ENCODE data around the gene RBP5.
A peak's percentile ranks its signal among the peaks of the same experiment; 100 is the strongest.

The RBP5 gene

DNA sequence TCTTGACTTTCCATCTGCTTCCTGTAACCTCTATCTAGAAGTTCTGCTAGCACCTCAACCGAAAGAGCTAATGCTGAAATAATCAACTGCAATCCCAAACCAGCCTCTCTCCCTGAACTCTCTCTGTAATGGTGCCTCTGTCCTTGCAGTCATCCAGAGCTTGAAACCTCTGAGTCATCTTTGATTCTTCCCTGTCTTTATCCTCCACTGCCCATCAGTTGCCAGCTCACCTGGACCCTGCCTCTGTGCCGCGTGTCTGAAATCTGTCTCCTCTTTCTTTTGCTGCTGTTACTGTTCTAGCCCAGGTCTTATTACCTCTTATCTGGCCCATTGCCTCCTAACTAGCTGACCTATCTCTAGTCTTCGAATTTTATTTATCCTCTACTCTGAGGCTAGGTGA, 17.0 kb upstream of the RBP5 start:
- DNase-seq (ENCODE audit: low spot score) = no peak

DNA sequence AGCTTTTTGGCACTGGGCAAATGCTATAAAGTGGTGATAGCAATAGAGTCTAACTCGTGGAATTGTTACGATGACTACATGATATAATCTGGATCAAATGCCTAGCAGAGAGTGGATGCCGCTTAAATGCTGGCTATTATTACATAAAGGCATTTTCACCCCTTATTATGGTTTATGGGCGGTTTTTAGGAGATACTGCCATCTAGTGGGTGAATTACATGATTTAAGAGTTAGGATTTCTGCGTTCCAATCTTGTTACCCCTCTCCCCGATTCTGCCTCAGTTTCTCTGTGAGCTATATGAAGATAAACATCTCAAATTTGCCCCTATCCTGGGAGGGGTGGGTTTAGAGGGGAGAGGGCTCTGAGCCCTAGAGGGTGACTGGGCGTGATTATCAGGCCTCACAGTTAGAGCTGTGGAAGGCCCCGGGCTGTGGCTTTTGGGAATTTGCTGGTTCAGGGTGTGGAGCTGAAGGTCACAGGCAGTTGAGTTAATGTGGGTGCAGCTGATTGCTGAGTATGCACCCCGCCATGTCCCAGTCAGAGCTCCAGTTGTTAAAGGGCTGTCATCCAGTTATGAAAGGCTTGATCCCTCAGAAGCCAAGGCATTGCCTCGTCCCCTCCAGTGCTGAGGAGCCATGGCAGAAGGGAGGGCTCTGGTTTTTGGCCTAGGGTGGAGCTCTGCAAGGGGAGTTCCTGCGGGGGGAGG, 15.9 kb upstream of the RBP5 start:
- DNase-seq (ENCODE audit: low spot score) = no peak

DNA sequence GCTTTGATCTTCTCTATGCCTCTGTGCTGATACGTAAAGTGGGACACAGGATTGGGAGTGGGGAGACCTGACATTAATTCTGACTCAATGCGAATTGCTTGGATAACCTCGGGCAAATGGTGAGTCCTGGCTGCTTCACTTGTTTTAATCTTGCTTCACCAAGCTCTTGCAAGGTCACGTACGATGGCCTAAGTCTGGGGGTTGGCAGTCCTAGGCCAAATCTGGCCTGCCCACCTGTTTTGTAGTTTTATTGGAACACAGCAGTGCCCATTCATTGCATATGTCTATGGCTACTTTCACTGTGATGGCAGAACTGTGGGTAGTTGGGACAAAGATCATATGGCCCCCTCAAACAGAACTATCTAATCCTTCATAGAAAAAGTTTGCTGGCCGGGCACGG, 14.9 kb upstream of the RBP5 start:
- no peak for DNase-seq (ENCODE audit: low spot score)

DNA sequence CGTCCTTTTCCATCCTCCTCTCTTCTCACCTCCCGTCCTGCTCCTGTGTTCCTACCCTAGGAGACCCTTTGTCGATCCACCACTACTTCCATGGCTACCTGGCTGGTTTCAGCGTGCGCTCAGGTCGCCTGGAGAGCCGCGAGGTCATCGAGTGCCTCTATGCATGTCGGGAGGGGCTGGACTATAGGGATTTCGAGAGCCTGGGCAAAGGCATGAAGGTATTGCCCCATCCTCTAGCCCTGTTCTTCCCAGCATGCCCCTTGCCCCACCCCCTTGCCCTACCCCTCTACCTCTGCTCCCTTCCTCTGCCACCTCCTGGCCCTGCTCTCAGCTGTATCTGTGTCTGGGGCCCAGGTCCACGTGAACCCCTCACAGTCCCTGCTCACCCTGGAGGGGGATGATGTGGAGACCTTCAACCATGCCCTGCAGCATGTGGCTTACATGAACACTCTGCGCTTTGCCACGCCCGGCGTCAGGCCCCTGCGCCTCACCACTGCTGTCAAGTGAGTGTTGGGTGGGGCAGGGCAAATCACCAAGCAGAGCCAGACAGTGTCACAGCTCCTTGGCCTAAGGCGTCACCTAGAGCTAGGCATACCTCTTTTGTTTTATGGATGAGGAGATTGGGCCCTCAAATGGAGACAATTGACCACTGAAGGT, 14.2 kb upstream of the RBP5 start:
- no peak for DNase-seq (ENCODE audit: low spot score)

DNA sequence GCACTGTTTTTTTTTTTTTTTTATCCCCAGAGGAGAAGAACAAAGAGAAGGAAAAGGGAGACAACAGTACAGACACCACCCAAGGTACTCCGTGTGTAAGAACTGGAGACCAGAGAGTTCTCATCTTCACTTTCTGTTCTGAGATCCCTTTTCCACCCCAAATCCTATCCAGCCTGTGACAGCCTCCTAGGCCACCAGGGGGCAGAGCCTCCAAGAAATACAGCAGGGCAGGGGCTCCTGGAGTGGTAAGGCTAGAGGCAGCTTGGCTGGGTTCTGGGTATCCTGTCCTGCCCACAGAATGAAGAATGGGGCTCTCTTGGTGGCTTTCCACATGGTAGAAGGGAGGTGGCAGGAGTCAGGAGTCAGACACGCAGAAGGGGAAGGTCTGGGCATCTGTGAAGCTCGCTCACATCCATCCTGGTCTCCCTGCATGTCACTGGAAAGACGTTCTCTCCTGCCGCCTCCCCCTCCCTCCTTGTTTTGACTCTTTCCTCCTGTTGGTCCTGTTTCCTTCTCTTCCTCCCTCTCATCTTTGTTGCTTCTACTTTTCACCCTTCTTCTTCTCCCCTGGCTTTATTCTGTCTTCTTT, 13.5 kb upstream of the RBP5 start:
- DNase-seq (ENCODE audit: low spot score) = no peak

DNA sequence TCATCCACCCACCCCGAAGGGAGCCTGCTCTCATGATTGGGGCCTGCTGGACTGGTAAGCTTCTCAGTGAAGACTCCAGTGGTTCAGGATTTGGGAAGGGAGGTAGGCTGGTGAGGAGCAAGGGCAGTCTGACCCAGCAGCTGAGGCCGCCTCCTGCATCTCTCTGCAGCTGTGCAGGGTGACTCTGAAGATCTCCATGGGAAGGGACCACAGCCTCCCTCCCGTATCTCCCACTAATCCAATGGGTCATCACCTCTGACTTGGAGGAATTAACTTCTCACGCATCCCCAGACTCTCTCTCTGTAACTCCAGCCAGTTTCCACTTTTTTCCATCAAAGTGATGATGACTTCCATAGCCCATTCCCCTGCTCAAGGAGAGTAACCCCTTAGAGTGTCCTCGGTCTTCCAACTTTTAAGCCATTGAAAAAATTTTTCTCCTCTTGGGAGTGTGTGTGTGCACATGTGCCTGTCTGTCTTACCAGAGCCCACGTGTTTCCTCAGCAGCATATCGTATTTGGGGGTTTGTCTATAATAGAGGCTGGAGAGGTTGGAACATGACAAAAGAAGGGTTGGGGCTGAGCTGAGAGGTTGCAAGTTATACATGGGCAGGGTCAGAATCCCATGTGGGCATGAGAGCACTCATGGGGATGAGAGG, 12.8 kb upstream of the RBP5 start:
- DNase-seq (ENCODE audit: low spot score) = no peak

DNA sequence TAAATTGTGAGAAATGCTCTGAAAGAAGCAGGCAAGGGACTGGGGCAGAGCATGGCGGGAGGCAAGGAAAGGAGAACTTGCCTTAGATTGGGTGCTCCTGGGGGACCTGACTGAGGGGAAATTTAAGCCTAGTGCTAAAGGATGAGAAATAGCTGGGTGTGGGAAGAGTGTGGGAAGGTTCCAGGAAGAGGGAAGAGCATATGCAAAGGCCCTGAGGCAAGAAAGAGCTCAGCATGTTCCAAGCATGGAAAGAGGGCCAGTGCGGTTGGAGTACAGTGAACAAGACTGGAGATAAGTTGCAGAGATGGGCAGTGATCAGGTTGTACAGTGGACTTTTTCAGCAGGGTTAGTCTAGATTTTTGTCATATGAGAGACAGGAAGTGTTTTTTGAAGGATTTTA, 10.5 kb upstream of the RBP5 start:
- DNase-seq (ENCODE audit: low spot score) = no peak

DNA sequence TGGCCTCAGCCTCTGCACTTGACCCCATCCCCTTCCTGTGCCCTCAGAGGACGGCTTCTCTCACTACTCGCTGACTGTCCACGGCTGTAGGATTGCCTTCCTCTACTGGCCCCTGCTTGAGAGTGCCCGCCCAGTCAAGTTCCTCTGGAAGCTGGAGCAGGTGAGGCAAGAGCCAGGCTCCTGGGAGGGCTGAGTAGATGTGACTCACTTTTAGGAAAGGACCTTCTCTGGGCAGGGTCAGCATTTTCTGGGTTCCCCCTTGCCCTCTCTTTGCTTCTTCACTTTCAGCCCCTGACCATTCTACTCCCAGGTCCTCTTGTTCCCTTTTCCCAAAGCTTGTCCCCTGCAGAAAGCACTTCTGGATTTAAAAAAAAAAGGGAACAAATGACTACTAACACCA, 9.2 kb upstream of the RBP5 start:
- no peak for DNase-seq (ENCODE audit: low spot score)

DNA sequence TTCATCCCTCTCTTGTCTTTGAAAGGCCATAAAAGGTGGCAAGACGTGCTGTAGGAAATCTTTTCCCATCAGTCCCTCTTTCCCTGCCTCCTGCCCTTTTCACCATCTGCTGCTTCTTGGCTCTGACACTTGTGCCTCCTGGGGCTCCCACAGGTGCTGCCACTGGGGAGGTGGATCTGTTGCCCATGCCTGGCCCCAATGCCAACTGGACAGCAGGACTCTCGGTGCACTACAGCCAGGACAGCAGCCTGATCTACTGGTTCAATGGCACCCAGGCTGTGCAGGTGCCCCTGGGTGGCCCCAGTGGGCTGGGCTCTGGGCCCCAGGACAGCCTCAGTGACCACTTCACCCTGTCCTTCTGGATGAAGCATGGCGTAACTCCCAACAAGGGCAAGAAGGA, 8.0 kb upstream of the RBP5 start:
- no peak for DNase-seq (ENCODE audit: low spot score)

DNA sequence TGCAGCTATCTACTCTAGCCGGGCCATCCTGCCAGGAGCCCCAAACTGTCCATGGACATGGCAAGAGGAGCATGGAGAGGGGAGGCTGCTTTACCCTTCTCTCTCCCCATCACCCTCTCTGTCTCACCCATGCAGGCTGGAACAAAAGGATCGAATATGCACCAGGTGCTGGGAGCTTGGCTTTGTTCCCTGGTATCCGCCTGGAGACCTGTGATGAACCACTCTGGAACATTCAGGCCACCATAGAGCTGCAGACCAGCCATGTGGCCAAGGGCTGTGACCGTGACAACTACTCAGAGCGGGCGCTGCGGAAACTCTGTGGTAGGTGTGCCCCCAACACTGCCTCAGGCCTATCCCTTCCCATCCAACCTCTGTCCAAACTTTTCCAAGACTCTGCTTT, 7.4 kb upstream of the RBP5 start:
- no peak for DNase-seq (ENCODE audit: low spot score)

DNA sequence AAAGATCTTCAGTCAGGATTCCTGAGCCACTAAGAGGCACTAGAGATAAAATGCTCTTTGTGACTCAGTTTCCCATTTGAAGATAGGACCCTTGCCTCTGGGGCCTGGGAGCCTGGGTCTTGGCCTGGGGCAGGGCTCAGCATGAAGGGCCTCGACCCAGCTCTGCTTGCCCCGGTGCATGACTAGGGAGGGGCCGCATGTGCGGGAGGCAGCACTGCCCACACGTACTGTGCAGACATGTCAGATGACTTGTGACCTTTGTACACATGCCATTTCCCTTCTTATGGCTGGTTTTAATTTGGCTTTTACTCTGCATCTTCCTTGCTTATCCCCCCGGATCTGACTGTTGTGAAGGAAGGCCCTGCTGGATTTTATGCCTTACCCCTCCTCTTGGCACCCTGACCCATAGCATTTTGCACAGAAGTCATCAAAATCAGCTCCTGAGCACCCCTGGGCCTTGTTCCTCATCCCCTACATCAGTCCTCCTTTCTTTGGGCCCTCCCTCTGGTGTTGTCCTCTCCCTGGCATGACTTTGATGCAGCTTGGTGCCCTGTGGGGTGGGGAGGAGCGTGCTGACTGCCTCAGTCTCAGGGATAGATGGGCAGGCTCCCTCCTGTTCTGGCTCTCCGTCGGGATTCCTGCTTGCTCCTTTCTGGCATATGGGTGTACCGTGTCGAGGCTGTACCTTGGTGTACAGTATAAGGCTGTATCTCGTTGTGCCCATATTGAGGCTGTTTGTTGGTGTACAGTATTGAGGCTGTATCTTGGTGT, 5.9 kb upstream of the RBP5 start:
- no peak for DNase-seq (ENCODE audit: low spot score)

DNA sequence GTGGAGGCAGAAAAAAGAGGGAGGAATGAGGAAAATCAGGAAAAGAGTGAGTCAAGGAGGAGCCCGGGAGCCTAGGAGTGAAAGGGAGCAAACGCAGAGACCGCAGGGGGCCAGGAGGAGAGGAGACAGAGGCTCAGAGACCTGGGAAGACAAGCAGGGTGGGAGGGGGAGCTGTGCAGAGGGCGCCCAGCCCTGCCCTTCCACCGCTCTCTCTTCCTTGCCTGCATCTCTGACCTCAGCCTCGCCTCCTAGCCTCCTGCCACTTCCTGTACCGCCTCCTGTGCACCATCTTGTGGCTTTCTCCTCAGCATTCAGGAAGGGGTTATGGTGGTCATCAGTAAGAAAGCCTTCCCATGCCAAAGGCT, 2.8 kb upstream of the RBP5 start:
- DNase-seq (ENCODE audit: low spot score) = no peak

DNA sequence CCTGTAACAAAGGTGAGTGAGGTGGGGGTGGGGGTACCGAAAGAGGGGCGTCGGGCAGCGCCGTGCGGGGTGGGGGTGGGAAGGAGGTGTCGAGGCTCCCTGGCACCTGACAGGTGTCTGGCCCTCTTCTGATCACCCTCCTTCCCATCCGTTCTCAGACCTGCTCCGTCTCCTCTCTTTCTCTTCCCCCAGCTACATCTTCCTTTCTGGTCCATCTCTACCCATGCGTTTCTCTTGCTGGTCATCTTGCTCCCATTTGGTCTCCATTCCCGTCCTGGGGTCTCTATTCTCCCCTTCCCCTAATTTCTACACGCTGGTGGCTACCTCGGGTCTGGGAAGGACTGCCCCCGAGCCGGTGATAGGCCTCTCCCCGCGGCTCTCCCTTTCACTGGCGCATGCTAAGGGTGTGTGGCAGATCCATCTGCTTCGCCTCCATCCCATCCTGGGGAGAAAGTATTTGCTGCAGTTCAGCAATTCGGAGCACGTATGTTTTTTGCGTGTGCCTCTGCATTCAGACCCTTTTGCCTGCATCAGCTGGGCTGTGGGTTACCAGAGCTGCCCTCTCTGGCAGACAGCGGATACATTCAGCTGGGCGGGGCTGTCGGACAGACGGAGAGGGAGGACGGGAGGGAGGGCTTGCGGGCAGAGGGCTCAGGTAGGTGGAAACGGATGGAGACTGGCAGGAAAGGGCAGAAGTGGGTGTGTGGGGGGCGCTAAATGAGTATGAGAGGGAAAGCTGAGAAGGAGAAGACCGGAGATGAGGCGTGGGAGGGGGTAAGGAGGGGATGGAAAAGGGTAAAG, 2.2 kb upstream of the RBP5 start:
- no peak for DNase-seq (ENCODE audit: low spot score)

DNA sequence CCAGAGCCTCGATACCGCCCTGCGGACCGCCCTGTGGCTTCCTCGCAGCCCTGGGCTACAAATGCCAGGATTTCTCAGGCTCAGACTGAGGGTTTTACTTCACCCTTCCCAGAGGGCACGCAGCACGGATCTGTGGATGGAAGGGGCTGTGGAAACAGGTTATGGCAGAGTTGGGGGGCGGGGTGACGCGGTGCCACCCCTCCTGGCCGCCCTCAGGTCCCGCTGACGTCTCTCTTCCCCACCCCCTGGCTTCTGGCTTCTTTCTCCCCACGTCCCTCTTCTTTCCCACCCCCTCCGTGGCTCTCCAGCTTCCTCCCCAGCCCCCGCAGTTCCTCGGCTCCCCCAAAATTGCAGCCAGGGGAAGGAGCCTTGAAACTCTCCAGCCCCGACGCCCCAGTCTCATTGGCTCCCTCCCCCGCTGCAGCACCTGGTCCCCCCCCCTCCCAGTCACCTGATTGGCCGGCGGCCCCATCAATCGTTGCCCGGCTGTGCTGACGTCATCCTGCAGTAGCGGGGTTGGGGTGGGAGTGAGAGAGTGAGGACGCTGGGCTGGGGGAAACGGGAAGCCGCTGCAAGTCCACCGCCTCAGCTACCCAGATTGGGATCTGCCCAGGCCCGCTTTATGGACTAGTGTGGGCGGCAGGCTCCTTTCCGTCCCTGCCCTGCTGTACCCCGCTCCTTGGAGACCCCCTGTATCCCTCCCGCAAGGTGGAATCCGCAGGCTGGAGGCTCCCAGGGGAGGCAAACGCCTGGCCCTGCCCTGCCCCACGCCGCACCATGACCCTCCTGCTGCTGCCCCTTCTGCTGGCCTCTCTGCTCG, 1.4 kb upstream of the RBP5 start, which contains the start of gene CLSTN3:
Gene CLSTN3 (plus strand): TSS at position 500 of the 820 bp plus-strand sequence. CDS start 278 bp downstream, at position 778.
- DNase-seq (ENCODE audit: low spot score) = peak; percentile 92

DNA sequence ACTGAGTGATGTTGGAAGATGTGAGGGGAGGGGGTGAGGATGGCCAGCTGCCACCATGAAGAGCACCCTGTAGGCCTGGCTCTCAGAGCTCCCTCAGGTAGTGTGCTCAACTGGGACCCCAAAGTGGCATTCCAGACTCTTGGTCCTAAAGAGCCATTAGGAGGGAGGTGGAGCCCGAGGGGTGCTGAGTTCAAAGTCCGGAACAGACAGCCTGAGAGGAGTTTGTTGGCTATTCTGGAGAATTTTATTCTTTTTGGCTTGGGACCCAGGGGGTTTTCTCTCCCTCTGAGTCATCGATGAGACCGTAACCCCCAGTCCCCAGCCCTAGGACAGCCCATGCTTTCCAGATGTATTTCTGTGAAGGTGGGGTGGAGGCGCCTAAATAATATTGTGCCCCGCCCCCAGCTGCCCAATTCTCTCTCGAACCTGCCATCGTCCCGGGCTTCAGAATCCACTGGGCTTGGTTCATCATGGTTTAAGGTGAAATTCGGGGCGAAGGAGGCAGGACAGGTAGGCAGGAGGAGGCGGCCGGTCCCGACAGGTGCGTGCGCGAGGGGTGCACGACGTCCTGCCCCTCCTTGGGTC, 690 bp upstream of the RBP5 start:
- DNase-seq (ENCODE audit: low spot score) = no peak

DNA sequence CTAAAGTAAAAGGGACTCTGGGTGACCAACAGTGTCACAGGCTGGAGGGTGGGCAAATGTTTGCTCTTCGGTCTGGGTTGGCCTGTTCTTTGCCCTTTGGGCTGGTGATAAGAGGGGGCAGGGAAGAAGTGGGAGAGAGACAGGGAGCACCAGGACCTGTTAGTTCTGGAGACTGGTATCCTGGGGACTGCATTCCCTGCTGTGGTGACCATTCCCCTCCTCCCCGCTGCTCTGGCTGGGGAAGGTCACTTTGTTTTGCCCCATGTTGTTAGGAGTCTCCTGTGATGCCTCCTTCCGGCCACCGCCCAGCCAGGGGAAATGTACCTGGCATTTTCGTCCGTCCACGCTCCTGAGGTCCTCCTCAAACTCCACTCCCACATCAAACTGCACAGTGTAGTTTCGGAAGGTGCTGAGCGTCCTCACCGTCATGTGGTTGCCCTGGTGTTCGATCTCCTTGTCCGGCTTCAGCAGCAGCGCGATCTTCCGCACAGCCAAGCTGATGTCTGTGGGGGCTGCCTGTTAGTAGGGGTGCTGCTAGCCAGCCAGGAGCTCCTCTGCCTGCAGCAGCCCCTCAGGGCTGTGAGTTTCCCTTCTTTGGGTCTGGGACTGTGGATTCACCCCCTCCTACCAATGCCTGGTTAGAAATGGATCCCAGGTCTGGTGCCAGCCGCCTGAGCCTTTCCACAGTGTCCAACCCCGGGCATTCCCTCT, 618 bp downstream of the RBP5 start:
- no peak for DNase-seq (ENCODE audit: low spot score)

DNA sequence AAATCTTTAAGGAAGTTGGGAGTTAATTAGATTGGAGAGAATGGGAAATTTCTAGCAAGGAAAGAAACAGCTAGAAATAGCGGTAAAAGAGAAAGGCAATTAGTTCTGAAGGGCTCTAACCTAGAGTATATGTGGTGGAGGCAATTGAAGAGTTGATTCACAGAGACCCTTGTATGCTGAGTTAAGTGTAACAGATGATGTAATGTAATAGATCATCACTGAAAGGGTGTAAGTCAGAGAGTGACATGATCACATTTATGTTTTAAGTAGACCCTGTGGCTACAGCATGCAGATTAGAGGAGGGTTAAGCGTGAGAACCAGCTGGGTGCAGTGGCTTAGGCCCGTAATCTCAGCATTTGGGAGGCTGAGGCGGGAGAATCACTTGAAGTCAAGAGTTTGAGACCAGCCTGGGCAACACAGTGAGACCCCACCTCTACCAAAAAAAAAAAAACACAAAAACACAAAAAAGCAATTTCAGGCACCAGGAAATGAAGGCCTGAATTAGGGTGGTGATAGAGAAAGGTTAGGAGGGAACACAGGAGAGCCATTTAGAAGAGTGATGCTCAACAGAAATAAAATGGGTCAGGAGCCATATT, 3.0 kb downstream of the RBP5 start:
- DNase-seq (ENCODE audit: low spot score) = no peak

DNA sequence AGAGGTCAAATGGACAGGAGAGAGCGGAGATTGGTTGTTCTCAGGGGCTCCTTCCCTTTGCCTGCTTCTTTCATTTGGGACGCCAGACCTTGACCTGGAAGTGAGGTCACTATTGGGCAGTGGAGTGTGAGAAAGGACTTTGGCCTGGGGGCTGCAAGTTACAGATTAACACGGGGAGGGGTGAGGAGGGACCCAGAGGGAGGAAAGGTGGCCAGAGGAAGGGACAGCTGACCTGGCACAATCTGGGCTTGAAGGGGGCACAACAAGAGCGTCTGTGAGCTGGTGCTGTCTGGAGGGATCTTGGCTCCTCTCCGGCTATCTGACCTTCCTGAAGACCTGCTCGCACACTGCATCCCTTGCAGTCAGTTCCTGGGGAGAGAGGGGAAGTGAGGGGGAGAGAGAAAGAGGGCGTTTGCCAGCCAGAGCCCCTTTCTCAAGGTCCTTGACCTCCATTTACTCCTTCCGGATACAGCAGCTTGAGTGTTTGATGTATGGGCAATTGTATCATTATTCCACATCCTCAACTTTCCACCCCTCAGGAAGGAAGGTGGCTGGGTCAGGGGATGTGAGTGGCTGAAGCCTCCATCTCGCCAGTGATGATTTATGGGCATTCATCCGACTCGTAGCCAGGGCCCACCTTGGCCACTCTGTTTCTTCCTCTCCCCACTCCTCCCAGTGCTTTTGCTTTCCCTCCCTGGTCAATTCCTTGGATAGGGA, 4.7 kb downstream of the RBP5 start:
- no peak for DNase-seq (ENCODE audit: low spot score)
